ENCODE data around the gene F12.

DNA sequence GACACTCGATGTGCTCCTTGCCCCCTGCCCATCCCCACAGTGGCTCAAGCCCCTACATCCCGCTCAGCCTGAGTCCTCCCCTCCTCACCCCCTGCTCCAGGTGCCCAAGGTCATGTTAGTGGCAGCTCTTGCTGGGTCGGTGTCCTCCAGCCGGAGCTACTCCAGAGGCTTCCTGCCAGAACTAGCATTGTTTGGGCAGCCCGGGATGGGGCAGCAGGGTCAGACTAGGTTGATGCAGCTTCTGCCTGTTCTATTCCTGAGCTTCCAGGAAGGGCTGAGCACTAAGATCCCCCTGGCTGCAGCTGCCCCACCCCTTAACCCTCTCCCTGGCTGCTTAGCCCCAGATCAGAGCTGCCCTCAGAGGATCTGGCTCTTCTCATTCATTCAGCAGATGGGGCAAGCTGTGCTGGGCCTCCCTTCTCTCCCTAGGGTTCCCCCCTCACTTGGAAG, 51.0 kb downstream of the F12 start:
- TF ChIP-seq, protein P1, sequence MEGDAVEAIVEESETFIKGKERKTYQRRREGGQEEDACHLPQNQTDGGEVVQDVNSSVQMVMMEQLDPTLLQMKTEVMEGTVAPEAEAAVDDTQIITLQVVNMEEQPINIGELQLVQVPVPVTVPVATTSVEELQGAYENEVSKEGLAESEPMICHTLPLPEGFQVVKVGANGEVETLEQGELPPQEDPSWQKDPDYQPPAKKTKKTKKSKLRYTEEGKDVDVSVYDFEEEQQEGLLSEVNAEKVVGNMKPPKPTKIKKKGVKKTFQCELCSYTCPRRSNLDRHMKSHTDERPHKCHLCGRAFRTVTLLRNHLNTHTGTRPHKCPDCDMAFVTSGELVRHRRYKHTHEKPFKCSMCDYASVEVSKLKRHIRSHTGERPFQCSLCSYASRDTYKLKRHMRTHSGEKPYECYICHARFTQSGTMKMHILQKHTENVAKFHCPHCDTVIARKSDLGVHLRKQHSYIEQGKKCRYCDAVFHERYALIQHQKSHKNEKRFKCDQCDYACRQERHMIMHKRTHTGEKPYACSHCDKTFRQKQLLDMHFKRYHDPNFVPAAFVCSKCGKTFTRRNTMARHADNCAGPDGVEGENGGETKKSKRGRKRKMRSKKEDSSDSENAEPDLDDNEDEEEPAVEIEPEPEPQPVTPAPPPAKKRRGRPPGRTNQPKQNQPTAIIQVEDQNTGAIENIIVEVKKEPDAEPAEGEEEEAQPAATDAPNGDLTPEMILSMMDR (IDR thresholded peaks at IDR 0.05; ENCODE audit: borderline replicate concordance, extremely low read depth, low read length, poor library complexity, severe bottlenecking): no peak
- TF ChIP-seq EZH2 (IDR thresholded peaks at IDR 0.05; ENCODE audit: borderline replicate concordance, low read depth, low read length, severe bottlenecking): no peak
